Endothelial cell of hepatic sinusoid (primary cell): ENCODE results near the gene APOBEC3C.
"Not testable (repeated sequence)": the region's sequence is repeated elsewhere in the genome, so short reads cannot be mapped to it uniquely, and the experiment has no call there.

Experiments
- in situ Hi-C: cut with HindIII; loops from 2 replicates; pipeline ENCODE4 v1.10.0; 2017; ENCODE audit warnings: low sequenced_read_pairs

The APOBEC3C gene

GRCh38 chr22:39055658-39056057, 41.6 kb downstream of the APOBEC3C start:
- in situ Hi-C loops, result no loop called here

- in situ Hi-C loops, result not testable (repeated sequence)
Observed at GRCh38 chr22:39061290-39061689, 47.2 kb downstream of the APOBEC3C start.

- in situ Hi-C loops, result not testable (repeated sequence)
Observed at GRCh38 chr22:39061951-39062350, 47.9 kb downstream of the APOBEC3C start.

GRCh38 chr22:39063904-39064303, 49.8 kb downstream of the APOBEC3C start:
- in situ Hi-C loops, result not testable (repeated sequence)

- in situ Hi-C loops, result not testable (repeated sequence)
Observed at GRCh38 chr22:39066442-39067276, 52.6 kb downstream of the APOBEC3C start.

GRCh38 chr22:39068033-39068785, 54.2 kb downstream of the APOBEC3C start:
- in situ Hi-C loops, result no loop called here
